ENCODE data around the gene PHIP.
A peak's percentile ranks its signal among the peaks of the same experiment; 100 is the strongest.

PHIP gene

DNA sequence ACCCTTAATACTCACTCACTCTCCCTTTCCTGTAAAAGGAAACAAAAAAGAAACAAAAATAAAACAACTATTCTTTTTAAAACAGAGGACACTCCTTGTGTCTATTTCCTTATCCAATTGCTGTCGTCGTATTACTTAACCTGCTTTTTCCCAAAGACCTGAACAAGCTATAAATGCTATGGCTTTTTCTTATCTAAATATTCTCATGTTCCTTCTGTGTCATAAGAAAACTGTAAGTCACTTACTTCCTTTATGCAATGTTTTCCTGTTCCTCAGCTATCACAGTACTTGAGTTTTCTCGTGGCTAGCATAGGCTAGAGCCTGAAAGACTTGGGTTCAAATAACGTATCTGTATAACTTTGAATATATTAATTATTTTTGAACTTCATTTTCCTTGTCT, 111.5 kb downstream of the PHIP start:
- DNase-seq (ENCODE audit: low read depth, low spot score): no peak
- TF ChIP-seq, protein P1, sequence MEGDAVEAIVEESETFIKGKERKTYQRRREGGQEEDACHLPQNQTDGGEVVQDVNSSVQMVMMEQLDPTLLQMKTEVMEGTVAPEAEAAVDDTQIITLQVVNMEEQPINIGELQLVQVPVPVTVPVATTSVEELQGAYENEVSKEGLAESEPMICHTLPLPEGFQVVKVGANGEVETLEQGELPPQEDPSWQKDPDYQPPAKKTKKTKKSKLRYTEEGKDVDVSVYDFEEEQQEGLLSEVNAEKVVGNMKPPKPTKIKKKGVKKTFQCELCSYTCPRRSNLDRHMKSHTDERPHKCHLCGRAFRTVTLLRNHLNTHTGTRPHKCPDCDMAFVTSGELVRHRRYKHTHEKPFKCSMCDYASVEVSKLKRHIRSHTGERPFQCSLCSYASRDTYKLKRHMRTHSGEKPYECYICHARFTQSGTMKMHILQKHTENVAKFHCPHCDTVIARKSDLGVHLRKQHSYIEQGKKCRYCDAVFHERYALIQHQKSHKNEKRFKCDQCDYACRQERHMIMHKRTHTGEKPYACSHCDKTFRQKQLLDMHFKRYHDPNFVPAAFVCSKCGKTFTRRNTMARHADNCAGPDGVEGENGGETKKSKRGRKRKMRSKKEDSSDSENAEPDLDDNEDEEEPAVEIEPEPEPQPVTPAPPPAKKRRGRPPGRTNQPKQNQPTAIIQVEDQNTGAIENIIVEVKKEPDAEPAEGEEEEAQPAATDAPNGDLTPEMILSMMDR (IDR thresholded peaks at IDR 0.05; ENCODE audit: low read depth, low read length): no peak
- in situ Hi-C loops (cut with HindIII; ENCODE audit: low sequenced_read_pairs): no loop called here
- no peak overlapping the region for H3K4me3 ChIP-seq (ENCODE audit: low read depth, low read length)

- DNase-seq (ENCODE audit: low read depth, low spot score): no peak
- TF ChIP-seq, protein P1 (IDR thresholded peaks at IDR 0.05; ENCODE audit: low read depth, low read length): no peak
- in situ Hi-C loops (cut with HindIII; ENCODE audit: low sequenced_read_pairs): no loop called here
- H3K4me3 ChIP-seq (ENCODE audit: low read depth, low read length): no peak overlapping the region
Observed at GRCh38 chr6:78962448-78962847, 115.6 kb downstream of the PHIP start.

DNA sequence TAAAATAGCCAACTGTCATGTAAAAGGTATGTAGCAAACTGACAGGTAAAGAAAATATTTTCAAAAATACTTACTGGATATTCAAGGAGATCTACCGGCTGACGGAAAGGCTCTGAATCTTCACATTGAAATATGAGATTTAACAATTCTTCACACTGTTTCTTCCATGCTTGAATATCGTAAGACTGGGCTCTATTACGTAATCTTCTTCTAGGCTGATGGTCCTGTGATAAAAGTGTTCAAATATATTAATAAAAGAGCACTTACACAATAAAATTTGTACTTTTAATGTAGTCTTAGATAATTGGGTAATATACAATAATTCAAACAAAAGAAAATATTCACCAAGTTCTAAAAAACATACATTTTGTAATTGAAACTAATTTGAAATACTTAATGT, 123.3 kb downstream of the PHIP start:
- TF ChIP-seq, protein P1 (IDR thresholded peaks at IDR 0.05; ENCODE audit: low read depth, low read length): no peak
- in situ Hi-C loops (cut with HindIII; ENCODE audit: low sequenced_read_pairs): no loop called here
- no peak overlapping the region for H3K4me3 ChIP-seq (ENCODE audit: low read depth, low read length)
- no peak for DNase-seq (ENCODE audit: low read depth, low spot score)

- DNase-seq (ENCODE audit: low read depth, low spot score): no peak
- in situ Hi-C loops (cut with HindIII; ENCODE audit: low sequenced_read_pairs): no loop called here
- TF ChIP-seq, protein P1 (IDR thresholded peaks at IDR 0.05; ENCODE audit: low read depth, low read length): no peak
- no peak overlapping the region for H3K4me3 ChIP-seq (ENCODE audit: low read depth, low read length)
Observed at GRCh38 chr6:78953798-78954197, 124.3 kb downstream of the PHIP start.

DNA sequence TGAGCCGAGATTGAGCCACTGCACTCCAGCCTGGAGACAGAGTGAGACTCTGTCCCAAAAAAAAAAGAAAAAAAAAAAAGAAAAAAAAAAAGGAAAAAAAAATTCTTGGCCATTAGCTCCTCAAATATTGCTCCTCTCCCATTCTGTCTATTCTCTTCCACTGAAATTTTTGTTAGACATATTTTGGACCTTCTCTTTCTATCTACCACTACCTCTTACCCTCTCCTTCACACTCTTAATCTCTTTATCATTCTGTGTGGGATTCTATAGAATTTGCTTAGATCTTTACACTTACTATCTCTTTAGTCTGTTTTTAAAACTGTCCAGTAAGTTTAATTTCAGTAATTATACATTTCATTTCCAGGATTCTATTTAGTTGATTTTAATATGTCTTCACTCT, 125.7 kb downstream of the PHIP start:
- TF ChIP-seq, protein P1 (IDR thresholded peaks at IDR 0.05; ENCODE audit: low read depth, low read length): no peak
- in situ Hi-C loops (cut with HindIII; ENCODE audit: low sequenced_read_pairs): no loop called here
- no peak for DNase-seq (ENCODE audit: low read depth, low spot score)
- H3K4me3 ChIP-seq (ENCODE audit: low read depth, low read length): no peak overlapping the region

GRCh38 chr6:78948785-78949184, 129.3 kb downstream of the PHIP start:
- no peak overlapping the region for H3K4me3 ChIP-seq (ENCODE audit: low read depth, low read length)
- in situ Hi-C loops (cut with HindIII; ENCODE audit: low sequenced_read_pairs): no loop called here
- TF ChIP-seq, protein P1 (IDR thresholded peaks at IDR 0.05; ENCODE audit: low read depth, low read length): no peak
- DNase-seq (ENCODE audit: low read depth, low spot score): no peak

GRCh38 chr6:78947962-78948361, 130.1 kb downstream of the PHIP start:
- TF ChIP-seq, protein P1 (IDR thresholded peaks at IDR 0.05; ENCODE audit: low read depth, low read length): no peak
- in situ Hi-C loops (cut with HindIII; ENCODE audit: low sequenced_read_pairs): no loop called here
- DNase-seq (ENCODE audit: low read depth, low spot score): peak; percentile 71
- no peak overlapping the region for H3K4me3 ChIP-seq (ENCODE audit: low read depth, low read length)

Measured in astrocyte of the spinal cord (primary cell).